Stimulated activated naive CD8-positive, alpha-beta T cell treated with anti-CD3 and anti-CD28 coated beads, Interleukin-15, Interleukin-2, amounts not matched to agents 100 ng/mL and 50 ng/mL, for 24 hours (primary cell): ENCODE data around the gene SLC9A5.
A peak's percentile ranks its signal among the peaks of the same experiment; 100 is the strongest.

Experiments used
- H3K27ac Mint-ChIP-seq: one replicate; pipeline ENCODE4 v1.8.0; 2021; ENCODE audit warnings: mild to moderate bottlenecking, mixed read lengths
- H3K27me3 Mint-ChIP-seq: one replicate; pipeline ENCODE4 v1.8.0; 2021; ENCODE audit warnings: mixed read lengths
- H3K36me3 Mint-ChIP-seq: one replicate; pipeline ENCODE4 v1.8.0; 2021; ENCODE audit warnings: low read depth, mixed read lengths
- H3K4me1 Mint-ChIP-seq: one replicate; pipeline ENCODE4 v1.8.0; 2021; ENCODE audit warnings: low read depth, mixed read lengths
- H3K4me3 Mint-ChIP-seq: one replicate; pipeline ENCODE4 v1.8.0; 2021; ENCODE audit warnings: mild to moderate bottlenecking, mixed read lengths
- H3K9me3 Mint-ChIP-seq: one replicate; pipeline ENCODE4 v1.8.0; 2021; ENCODE audit warnings: mixed read lengths

The SLC9A5 gene

DNA sequence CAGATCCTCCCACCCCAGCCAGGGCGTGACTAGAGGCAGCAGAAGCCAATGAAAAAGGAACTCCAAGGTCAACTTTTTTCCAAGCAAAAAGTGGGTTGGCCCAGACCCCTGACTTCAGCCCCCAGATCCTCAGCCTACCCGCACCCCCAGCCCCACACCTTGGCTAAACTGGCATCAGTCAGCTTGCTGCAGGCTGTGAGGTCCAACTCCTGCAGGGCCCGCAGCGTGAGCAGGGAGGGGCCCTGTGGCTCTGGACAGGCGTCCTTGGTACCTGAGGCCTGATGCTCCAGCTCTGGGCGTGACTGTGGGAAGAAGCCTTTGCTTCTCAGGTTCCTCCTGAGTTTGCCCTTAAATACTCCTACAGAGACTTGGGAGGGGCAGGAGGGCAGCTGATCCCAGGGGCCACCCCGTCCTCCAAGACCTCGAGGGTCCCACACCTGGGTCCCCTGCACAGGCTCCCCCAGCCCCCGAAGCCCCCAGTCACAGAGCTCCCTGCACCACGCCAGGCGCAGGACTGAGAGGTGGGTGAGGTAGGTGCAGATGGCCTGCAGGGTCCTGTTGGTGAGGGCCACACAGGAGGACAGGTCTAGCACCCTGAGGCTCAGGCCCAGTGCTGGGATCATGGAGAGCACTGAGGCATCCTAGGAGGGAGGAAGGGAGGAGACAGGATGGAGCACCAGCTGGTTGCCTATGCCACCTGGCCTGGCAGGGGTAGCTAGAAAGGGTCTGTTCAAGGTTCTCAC lies 40.5 kb upstream of the SLC9A5 start:
- Mint-ChIP-seq H3K9me3 (no peaks in the 10 kb centered on the region), H3K4me3 (no peak overlapping the region), H3K27me3 (no peaks in the 10 kb centered on the region), H3K4me1 (no peaks in the 10 kb centered on the region), H3K36me3 (no peaks in the 10 kb centered on the region), H3K27ac (peak overlapping the region; percentile 36)

DNA sequence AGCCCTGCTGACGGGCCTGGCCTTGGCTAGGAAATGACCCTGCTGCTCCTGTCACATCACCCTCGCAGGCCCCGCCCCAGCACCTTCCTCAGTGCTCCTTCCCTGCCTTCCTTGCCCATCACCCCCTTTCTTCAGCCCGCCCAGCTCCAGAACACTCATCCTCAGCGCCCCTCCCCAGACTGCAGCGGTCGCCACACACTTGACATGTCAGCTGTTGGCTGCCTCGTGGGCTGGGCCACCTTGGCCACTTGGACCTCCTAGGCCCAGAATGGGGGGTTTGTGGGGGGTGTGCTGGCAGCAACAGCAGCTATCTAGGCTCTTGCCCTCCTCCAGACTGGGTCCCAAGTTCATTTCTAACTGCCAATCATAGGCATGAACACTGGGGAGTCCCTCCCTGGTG lies 39.2 kb upstream of the SLC9A5 start:
- no peak overlapping the region for H3K27ac Mint-ChIP-seq
- no peaks in the 10 kb centered on the region for H3K27me3 Mint-ChIP-seq
- H3K36me3 Mint-ChIP-seq: no peaks in the 10 kb centered on the region
- H3K9me3 Mint-ChIP-seq: no peaks in the 10 kb centered on the region
- no peaks in the 10 kb centered on the region for H3K4me1 Mint-ChIP-seq
- no peak overlapping the region for H3K4me3 Mint-ChIP-seq

- H3K4me3 Mint-ChIP-seq: no peak overlapping the region
- H3K27me3 Mint-ChIP-seq: no peaks in the 10 kb centered on the region
- H3K9me3 Mint-ChIP-seq: no peaks in the 10 kb centered on the region
- no peaks in the 10 kb centered on the region for H3K4me1 Mint-ChIP-seq
- no peaks in the 10 kb centered on the region for H3K36me3 Mint-ChIP-seq
- no peak overlapping the region for H3K27ac Mint-ChIP-seq
Observed at GRCh38 chr16:67210069-67210937, 38.5 kb upstream of the SLC9A5 start.

GRCh38 chr16:67211674-67212073 lies 37.1 kb upstream of the SLC9A5 start:
- Mint-ChIP-seq H3K4me1 (no peaks in the 10 kb centered on the region), H3K27ac (no peak overlapping the region), H3K4me3 (no peak overlapping the region), H3K27me3 (no peaks in the 10 kb centered on the region), H3K36me3 (no peaks in the 10 kb centered on the region), H3K9me3 (no peaks in the 10 kb centered on the region)

GRCh38 chr16:67212766-67213165 lies 36.0 kb upstream of the SLC9A5 start:
- Mint-ChIP-seq H3K4me1 (no peaks in the 10 kb centered on the region), H3K27me3 (no peaks in the 10 kb centered on the region), H3K36me3 (no peaks in the 10 kb centered on the region)

DNA sequence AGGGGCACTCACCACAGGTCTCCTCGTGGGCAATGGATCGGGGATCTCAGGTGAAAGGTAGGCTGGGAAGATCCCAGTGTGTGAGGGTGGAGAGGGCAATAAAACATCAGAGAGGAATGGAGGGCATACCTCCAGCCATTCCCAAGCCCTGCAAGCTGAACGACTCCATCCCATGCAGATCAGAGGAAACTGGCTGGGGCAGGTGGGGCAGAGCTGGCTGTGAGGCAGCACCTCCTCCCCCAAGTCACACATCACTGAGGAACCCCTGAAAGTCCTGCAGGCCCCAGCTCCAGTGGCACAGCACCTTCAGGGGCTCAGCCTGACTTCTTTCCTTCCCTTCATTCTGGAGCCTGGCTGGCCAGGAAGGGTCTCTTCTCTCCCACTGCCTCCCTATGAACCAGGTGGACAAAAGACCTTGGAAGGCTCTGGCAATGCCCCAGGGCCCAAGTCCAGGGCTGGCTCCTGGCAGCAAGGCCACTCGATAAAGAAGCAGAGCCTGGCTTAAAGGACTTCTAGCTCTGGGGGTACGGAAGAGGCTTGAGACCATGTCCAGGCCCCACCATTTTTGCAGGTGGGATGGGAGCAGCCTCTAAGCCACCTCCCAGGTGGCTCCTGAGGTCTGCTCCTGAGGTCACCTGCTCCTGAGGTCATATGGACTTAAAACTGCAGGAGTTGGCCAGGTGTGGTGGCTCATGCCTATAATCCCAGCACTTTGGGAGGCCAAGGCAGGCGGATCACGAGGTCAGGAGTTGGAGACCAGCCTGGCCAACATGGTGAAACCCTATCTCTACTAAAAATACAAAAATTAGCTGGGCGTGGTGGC lies 35.4 kb upstream of the SLC9A5 start:
- Mint-ChIP-seq H3K4me3 (no peak overlapping the region), H3K27ac (no peak overlapping the region), H3K4me1 (no peaks in the 10 kb centered on the region), H3K27me3 (no peaks in the 10 kb centered on the region), H3K36me3 (no peaks in the 10 kb centered on the region), H3K9me3 (no peaks in the 10 kb centered on the region)

More at GRCh38 chr16:67212766-67213165, 36.0 kb upstream of the SLC9A5 start:
- Mint-ChIP-seq H3K27ac (no peak overlapping the region), H3K4me3 (no peak overlapping the region), H3K9me3 (no peaks in the 10 kb centered on the region)

GRCh38 chr16:67215706-67216105 lies 33.1 kb upstream of the SLC9A5 start:
- H3K9me3 Mint-ChIP-seq: no peaks in the 10 kb centered on the region
- H3K27ac Mint-ChIP-seq: no peak overlapping the region
- H3K4me3 Mint-ChIP-seq: no peak overlapping the region
- no peaks in the 10 kb centered on the region for H3K4me1 Mint-ChIP-seq
- no peaks in the 10 kb centered on the region for H3K27me3 Mint-ChIP-seq
- peaks cover 4% of the 10 kb centered on the region for H3K36me3 Mint-ChIP-seq

DNA sequence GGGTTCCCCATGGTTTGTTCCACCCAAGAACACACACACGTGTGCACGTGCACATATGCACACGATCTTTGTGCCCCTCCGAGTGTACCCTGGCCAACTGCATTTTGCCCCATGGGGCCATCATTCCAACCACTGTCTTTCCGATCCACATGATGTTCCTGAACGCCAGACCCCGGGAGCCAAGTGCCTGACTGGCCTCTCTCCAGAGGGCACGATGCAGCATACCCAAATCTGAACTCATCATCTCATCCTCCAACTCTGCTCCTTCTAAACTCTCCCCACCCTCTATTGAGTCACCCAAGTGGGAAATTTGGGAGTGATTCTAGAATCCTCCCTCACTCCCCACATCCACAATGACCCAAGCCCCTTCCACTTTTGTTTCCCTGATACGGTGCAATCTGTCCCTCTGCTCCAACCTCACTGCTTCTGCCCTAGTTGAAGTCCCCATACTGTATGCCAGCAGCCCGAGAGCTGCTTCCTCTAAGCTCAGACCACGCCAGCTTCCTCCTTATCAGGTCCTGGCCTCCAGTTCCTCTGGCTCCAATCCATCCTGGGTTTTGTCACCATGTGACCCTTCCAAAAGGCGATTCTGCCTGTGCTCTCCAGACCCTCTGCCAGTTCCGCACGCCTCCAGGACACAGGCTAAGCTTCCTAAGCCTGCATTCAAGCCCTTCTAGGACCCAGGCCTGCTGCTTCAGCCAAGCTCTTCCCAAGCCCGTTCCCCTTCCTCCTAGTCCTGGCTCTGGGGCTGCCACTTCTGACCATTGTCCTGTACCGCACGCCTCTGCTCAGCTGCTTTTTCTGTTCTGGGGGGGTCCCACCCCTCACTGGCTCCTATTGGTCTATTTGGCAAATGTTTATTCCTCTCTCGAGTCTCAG lies 31.9 kb upstream of the SLC9A5 start:
- Mint-ChIP-seq H3K4me1 (no peaks in the 10 kb centered on the region), H3K27me3 (no peaks in the 10 kb centered on the region), H3K9me3 (no peaks in the 10 kb centered on the region), H3K36me3 (peaks cover 7% of the 10 kb centered on the region), H3K27ac (no peak overlapping the region), H3K4me3 (no peak overlapping the region)

DNA sequence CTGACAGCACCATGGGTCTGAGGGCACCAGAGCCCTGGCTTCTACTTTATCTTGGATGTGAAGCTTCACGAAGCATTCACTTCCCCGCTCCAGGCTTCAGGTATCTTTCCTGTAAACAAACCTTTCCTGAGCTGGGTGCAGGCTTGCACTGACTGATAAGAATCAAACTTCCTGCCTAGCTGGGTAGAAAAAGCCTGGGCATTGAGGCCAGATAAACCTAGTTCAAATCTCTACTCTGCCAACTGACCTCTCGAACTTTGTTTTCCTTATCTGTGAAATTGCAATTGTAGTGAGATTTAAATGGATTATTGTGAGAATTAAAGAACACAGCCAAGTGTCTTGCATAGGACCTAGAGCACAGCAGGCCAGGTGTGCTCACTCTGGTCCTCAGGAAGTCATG lies 24.8 kb upstream of the SLC9A5 start:
- peaks cover 49% of the 10 kb centered on the region for H3K4me1 Mint-ChIP-seq
- H3K4me3 Mint-ChIP-seq: no peak overlapping the region
- no peak overlapping the region for H3K27ac Mint-ChIP-seq
- H3K27me3 Mint-ChIP-seq: no peaks in the 10 kb centered on the region
- H3K9me3 Mint-ChIP-seq: no peaks in the 10 kb centered on the region
- H3K36me3 Mint-ChIP-seq: peaks cover 21% of the 10 kb centered on the region

DNA sequence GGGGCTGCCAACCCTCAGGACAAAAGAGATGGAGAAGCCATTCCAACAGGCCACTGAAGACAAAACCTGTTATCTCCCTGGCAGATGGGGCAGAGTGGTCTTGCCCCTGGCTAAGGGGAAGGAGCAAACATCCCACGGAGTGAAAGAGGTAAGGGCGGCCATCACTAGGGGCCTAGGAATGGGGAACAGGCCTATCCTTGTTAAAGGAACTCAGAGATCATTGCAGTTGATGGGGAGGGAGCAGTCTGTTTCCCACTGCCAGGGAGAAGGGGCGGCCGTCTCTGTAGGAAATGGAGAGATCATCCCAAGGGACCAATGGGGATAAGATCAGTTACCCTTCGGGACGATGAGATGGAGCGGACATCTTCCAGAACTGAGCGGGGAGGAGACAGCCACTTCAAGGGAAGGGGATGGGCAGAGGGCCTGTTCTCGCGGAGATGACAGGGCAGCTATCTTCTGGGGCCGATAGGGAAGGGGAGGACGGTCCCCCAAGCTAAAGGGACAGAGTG lies 22.4 kb upstream of the SLC9A5 start:
- peaks cover 31% of the 10 kb centered on the region for H3K36me3 Mint-ChIP-seq
- H3K27me3 Mint-ChIP-seq: no peaks in the 10 kb centered on the region
- H3K27ac Mint-ChIP-seq: peak overlapping the region; percentile 85
- H3K9me3 Mint-ChIP-seq: no peaks in the 10 kb centered on the region
- H3K4me1 Mint-ChIP-seq: peaks cover 52% of the 10 kb centered on the region
- peak overlapping the region; percentile 97 for H3K4me3 Mint-ChIP-seq

- Mint-ChIP-seq H3K9me3 (no peaks in the 10 kb centered on the region), H3K4me3 (peak within 1 kb of the TSS; percentile 97), H3K36me3 (peaks cover 31% of the 10 kb centered on the region), H3K27me3 (no peaks in the 10 kb centered on the region), H3K27ac (peak within 1 kb of the TSS; percentile 94), H3K4me1 (peaks cover 52% of the 10 kb centered on the region)
Observed at GRCh38 chr16:67226804-67227566, 21.8 kb upstream of the SLC9A5 start, which contains the start of gene TMEM208. Gene TMEM208 (plus strand): TSS chr16:67227130. CDS start chr16:67227219, 89 bp downstream.

GRCh38 chr16:67227567-67227921 lies 21.2 kb upstream of the SLC9A5 start:
- Mint-ChIP-seq H3K4me3 (peak overlapping the region; percentile 97), H3K27ac (peak overlapping the region; percentile 94), H3K27me3 (no peaks in the 10 kb centered on the region), H3K4me1 (peaks cover 52% of the 10 kb centered on the region), H3K9me3 (no peaks in the 10 kb centered on the region), H3K36me3 (peaks cover 31% of the 10 kb centered on the region)

GRCh38 chr16:67228034-67228785 lies 20.6 kb upstream of the SLC9A5 start:
- Mint-ChIP-seq H3K27me3 (no peaks in the 10 kb centered on the region), H3K4me3 (peak overlapping the region; percentile 97), H3K9me3 (no peaks in the 10 kb centered on the region), H3K27ac (peak overlapping the region; percentile 94), H3K4me1 (peaks cover 52% of the 10 kb centered on the region), H3K36me3 (peaks cover 33% of the 10 kb centered on the region)
